ENCODE data around the gene CTSZ. TPM values are rescaled to one million over a fixed set of nuclear protein-coding genes. Genes with fewer than 3 reads are reported as not detected.
A peak's percentile ranks its signal among the peaks of the same experiment; 100 is the strongest.

Gene CTSZ
- total RNA-seq (10 to 100 TPM; 27.4 to 30.1 TPM), total RNA-seq (28.5 to 40.4 reads per million in 2 donors)

GRCh38 chr20:59006864-59007664 is at the start of gene CTSZ:
TSS of gene CTSZ (minus strand) at chr20:59007254. CDS start at chr20:59007128, 126 bp downstream.
- no peaks in the 10 kb centered on the region for H3K36me3 Mint-ChIP-seq (ENCODE audit: low read depth)
- peak; percentile 59 for ATAC-seq
- peaks cover 38% of the 10 kb centered on the region for H3K4me1 Mint-ChIP-seq
- DNase-seq: peak in 2 of 3 donors; percentile 37 to 58
- H3K4me3 Mint-ChIP-seq: peak within 1 kb of the TSS; percentile 91
- H3K27me3 Mint-ChIP-seq: no peaks in the 10 kb centered on the region
- no peaks in the 10 kb centered on the region for H3K9me3 ChIP-seq (ENCODE audit: control insufficient read depth, low read length, poor library complexity, severe bottlenecking)
- peak within 1 kb of the TSS; percentile 95 for H3K27ac Mint-ChIP-seq

GRCh38 chr20:59055302-59055701 is 48.2 kb upstream of the CTSZ start:
- Mint-ChIP-seq H3K4me3 (no peak overlapping the region), H3K27me3 (peaks cover 38% of the 10 kb centered on the region), H3K27ac (no peak overlapping the region), H3K4me1 (no peaks in the 10 kb centered on the region), H3K36me3 (ENCODE audit: low read depth) (peaks cover 2% of the 10 kb centered on the region)
- DNase-seq: no peak
- H3K9me3 ChIP-seq (ENCODE audit: control insufficient read depth, low read length, poor library complexity, severe bottlenecking): no peaks in the 10 kb centered on the region
- peak; percentile 50 for ATAC-seq

- DNase-seq: no peak
- H3K9me3 ChIP-seq (ENCODE audit: control insufficient read depth, low read length, poor library complexity, severe bottlenecking): no peaks in the 10 kb centered on the region
- ATAC-seq: no peak
- no peak overlapping the region for H3K4me3 Mint-ChIP-seq
- H3K27ac Mint-ChIP-seq: no peak overlapping the region
- H3K27me3 Mint-ChIP-seq: peaks cover 51% of the 10 kb centered on the region
- peaks cover 9% of the 10 kb centered on the region for H3K4me1 Mint-ChIP-seq
- H3K36me3 Mint-ChIP-seq (ENCODE audit: low read depth): peaks cover 2% of the 10 kb centered on the region
These were observed 44.7 kb upstream of the CTSZ start for GRCh38 chr20:59051666-59052185.

GRCh38 chr20:59050437-59050836 is 43.4 kb upstream of the CTSZ start:
- H3K27me3 Mint-ChIP-seq: peaks cover 51% of the 10 kb centered on the region
- DNase-seq (no peak), ATAC-seq (no peak)
- H3K4me1 Mint-ChIP-seq: peaks cover 10% of the 10 kb centered on the region
- H3K36me3 Mint-ChIP-seq (ENCODE audit: low read depth): peaks cover 2% of the 10 kb centered on the region
- no peaks in the 10 kb centered on the region for H3K9me3 ChIP-seq (ENCODE audit: control insufficient read depth, low read length, poor library complexity, severe bottlenecking)
- H3K4me3 Mint-ChIP-seq: no peak overlapping the region
- peak overlapping the region; percentile 53 for H3K27ac Mint-ChIP-seq

GRCh38 chr20:59048681-59049030 is 41.6 kb upstream of the CTSZ start:
- ATAC-seq (no peak), DNase-seq (no peak)
- Mint-ChIP-seq H3K4me1 (peaks cover 14% of the 10 kb centered on the region), H3K27me3 (peaks cover 38% of the 10 kb centered on the region), H3K36me3 (ENCODE audit: low read depth) (peaks cover 2% of the 10 kb centered on the region), H3K27ac (no peak overlapping the region), H3K4me3 (no peak overlapping the region)
- no peaks in the 10 kb centered on the region for H3K9me3 ChIP-seq (ENCODE audit: control insufficient read depth, low read length, poor library complexity, severe bottlenecking)

GRCh38 chr20:59047938-59048680 is 41.1 kb upstream of the CTSZ start:
- H3K27me3 Mint-ChIP-seq: peaks cover 33% of the 10 kb centered on the region
- H3K36me3 Mint-ChIP-seq (ENCODE audit: low read depth): peaks cover 2% of the 10 kb centered on the region
- H3K4me1 Mint-ChIP-seq: peaks cover 17% of the 10 kb centered on the region
- H3K27ac Mint-ChIP-seq: no peak overlapping the region
- ATAC-seq: no peak
- no peak for DNase-seq
- H3K4me3 Mint-ChIP-seq: no peak overlapping the region
- no peaks in the 10 kb centered on the region for H3K9me3 ChIP-seq (ENCODE audit: control insufficient read depth, low read length, poor library complexity, severe bottlenecking)

GRCh38 chr20:59046862-59047261 is 39.8 kb upstream of the CTSZ start:
- no peaks in the 10 kb centered on the region for H3K9me3 ChIP-seq (ENCODE audit: control insufficient read depth, low read length, poor library complexity, severe bottlenecking)
- H3K27me3 Mint-ChIP-seq: peaks cover 25% of the 10 kb centered on the region
- peaks cover 19% of the 10 kb centered on the region for H3K4me1 Mint-ChIP-seq
- no peak overlapping the region for H3K4me3 Mint-ChIP-seq
- H3K27ac Mint-ChIP-seq: no peak overlapping the region
- ATAC-seq: no peak
- no peak for DNase-seq
- peaks cover under 1% of the 10 kb centered on the region for H3K36me3 Mint-ChIP-seq (ENCODE audit: low read depth)

GRCh38 chr20:59044796-59045195 is 37.7 kb upstream of the CTSZ start:
- no peak overlapping the region for H3K27ac Mint-ChIP-seq
- peaks cover 7% of the 10 kb centered on the region for H3K27me3 Mint-ChIP-seq
- H3K9me3 ChIP-seq (ENCODE audit: control insufficient read depth, low read length, poor library complexity, severe bottlenecking): no peaks in the 10 kb centered on the region
- no peak for ATAC-seq
- DNase-seq: no peak
- H3K4me3 Mint-ChIP-seq: no peak overlapping the region
- no peaks in the 10 kb centered on the region for H3K36me3 Mint-ChIP-seq (ENCODE audit: low read depth)
- peaks cover 37% of the 10 kb centered on the region for H3K4me1 Mint-ChIP-seq

- Mint-ChIP-seq H3K4me1 (peaks cover 37% of the 10 kb centered on the region), H3K27me3 (peaks cover 2% of the 10 kb centered on the region), H3K27ac (peak overlapping the region; percentile 92), H3K36me3 (ENCODE audit: low read depth) (no peaks in the 10 kb centered on the region), H3K4me3 (no peak overlapping the region)
- no peak for ATAC-seq
- H3K9me3 ChIP-seq (ENCODE audit: control insufficient read depth, low read length, poor library complexity, severe bottlenecking): no peaks in the 10 kb centered on the region
- no peak for DNase-seq
These were observed 37.2 kb upstream of the CTSZ start for GRCh38 chr20:59044295-59044694.

- peak overlapping the region; percentile 92 for H3K27ac Mint-ChIP-seq
- ATAC-seq (no peak), DNase-seq (no peak)
- no peaks in the 10 kb centered on the region for H3K9me3 ChIP-seq (ENCODE audit: control insufficient read depth, low read length, poor library complexity, severe bottlenecking)
- H3K4me1 Mint-ChIP-seq: peaks cover 42% of the 10 kb centered on the region
- H3K4me3 Mint-ChIP-seq: peak overlapping the region; percentile 90
- H3K27me3 Mint-ChIP-seq: no peaks in the 10 kb centered on the region
- no peaks in the 10 kb centered on the region for H3K36me3 Mint-ChIP-seq (ENCODE audit: low read depth)
These were observed 36.6 kb upstream of the CTSZ start for GRCh38 chr20:59043698-59044097.

GRCh38 chr20:59042796-59043631 is 36.0 kb upstream of the CTSZ start:
- peaks cover 41% of the 10 kb centered on the region for H3K4me1 Mint-ChIP-seq
- H3K27me3 Mint-ChIP-seq: no peaks in the 10 kb centered on the region
- DNase-seq (peak; percentile 94 to 97 (median 95)), ATAC-seq (peak; percentile 98)
- H3K9me3 ChIP-seq (ENCODE audit: control insufficient read depth, low read length, poor library complexity, severe bottlenecking): no peaks in the 10 kb centered on the region
- H3K27ac Mint-ChIP-seq: peak overlapping the region; percentile 92
- no peaks in the 10 kb centered on the region for H3K36me3 Mint-ChIP-seq (ENCODE audit: low read depth)
- peak overlapping the region; percentile 90 for H3K4me3 Mint-ChIP-seq

GRCh38 chr20:59042151-59042795 is 35.2 kb upstream of the CTSZ start, which contains the start of gene PRELID3B:
TSS of gene PRELID3B (minus strand) at chr20:59042786. CDS start at chr20:59042730, 56 bp downstream.
- peaks cover 38% of the 10 kb centered on the region for H3K4me1 Mint-ChIP-seq
- DNase-seq: peak; percentile 21 to 28 (median 21)
- no peaks in the 10 kb centered on the region for H3K27me3 Mint-ChIP-seq
- no peaks in the 10 kb centered on the region for H3K36me3 Mint-ChIP-seq (ENCODE audit: low read depth)
- peak; percentile 24 for ATAC-seq
- H3K27ac Mint-ChIP-seq: peak within 1 kb of the TSS; percentile 92
- H3K9me3 ChIP-seq (ENCODE audit: control insufficient read depth, low read length, poor library complexity, severe bottlenecking): no peaks in the 10 kb centered on the region
- H3K4me3 Mint-ChIP-seq: peak within 1 kb of the TSS; percentile 90

All from T-helper 17 cell (primary cell).